Astrocyte (in vitro differentiated cells and primary cell): ENCODE measurements around the gene CERS3.

Experiments
- CTCF ChIP-seq: IDR thresholded peaks from 2 replicates; pipeline ENCODE4 v1.5.1; 2011; ENCODE audit warnings: low read depth, mild to moderate bottlenecking, inconsistent platforms, low read length, moderate library complexity; ENCODE audit not compliant: insufficient read depth
- EZH2 ChIP-seq: IDR thresholded peaks from 2 replicates; pipeline ENCODE4 v1.6.1; 2012; ENCODE audit warnings: mild to moderate bottlenecking, low read length, inconsistent platforms; ENCODE audit not compliant: insufficient read depth

GRCh38 chr15:100524326-100524725, 4.4 kb downstream of the CERS3 start:
- no peak for TF ChIP-seq CTCF
- no peak for TF ChIP-seq EZH2
